HG02571 (cell line): ENCODE results near the gene HOMEZ.
"Not testable (repeated sequence)": the region's sequence is repeated elsewhere in the genome, so short reads cannot be mapped to it uniquely, and the experiment has no call there.

Experiments used
- ATAC-seq: cut with Tn5 transposase; IDR thresholded peaks from one replicate; pipeline ENCODE4 v1.9.1; 2021; ENCODE audit warnings: mild to moderate bottlenecking, moderate library complexity; ENCODE audit not compliant: unreplicated experiment

HOMEZ gene

GRCh38 chr14:23286020-23286901 lies at the start of gene HOMEZ:
TSS of gene HOMEZ (minus strand) at chr14:23286132. CDS start at chr14:23285952, 180 bp downstream.
- ATAC-seq: peak; percentile 98

DNA sequence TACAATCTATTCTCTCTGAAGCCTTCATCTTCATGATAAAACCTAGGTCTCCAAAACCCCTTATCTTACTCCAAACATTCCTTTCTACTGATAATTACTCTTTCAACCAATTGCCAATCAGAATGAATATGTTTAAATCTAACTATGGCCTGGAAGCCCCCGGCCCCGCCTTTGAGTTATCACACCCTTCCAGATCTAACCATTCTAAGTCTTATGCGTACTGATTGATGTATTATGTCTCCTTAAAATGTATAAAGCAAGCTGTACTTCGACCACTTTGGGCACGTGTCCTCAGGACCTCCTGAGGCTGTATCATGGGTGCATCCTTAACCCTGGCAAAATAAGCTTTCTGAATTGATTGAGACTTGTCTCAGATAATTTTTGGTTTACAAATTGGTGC lies 49.7 kb upstream of the HOMEZ start:
- ATAC-seq: no peak

- ATAC-seq: no peak
Observed at GRCh38 chr14:23327947-23328744, 42.2 kb upstream of the HOMEZ start.

- no peak for ATAC-seq
Observed at GRCh38 chr14:23326491-23327332, 40.8 kb upstream of the HOMEZ start.

GRCh38 chr14:23325746-23326145 lies 39.8 kb upstream of the HOMEZ start:
- ATAC-seq: not testable (repeated sequence)

- ATAC-seq: no peak
Observed at GRCh38 chr14:23324993-23325392, 39.1 kb upstream of the HOMEZ start.

GRCh38 chr14:23324455-23324846 lies 38.5 kb upstream of the HOMEZ start:
- ATAC-seq: no peak

GRCh38 chr14:23323838-23324454 lies 38.0 kb upstream of the HOMEZ start:
- ATAC-seq: no peak

DNA sequence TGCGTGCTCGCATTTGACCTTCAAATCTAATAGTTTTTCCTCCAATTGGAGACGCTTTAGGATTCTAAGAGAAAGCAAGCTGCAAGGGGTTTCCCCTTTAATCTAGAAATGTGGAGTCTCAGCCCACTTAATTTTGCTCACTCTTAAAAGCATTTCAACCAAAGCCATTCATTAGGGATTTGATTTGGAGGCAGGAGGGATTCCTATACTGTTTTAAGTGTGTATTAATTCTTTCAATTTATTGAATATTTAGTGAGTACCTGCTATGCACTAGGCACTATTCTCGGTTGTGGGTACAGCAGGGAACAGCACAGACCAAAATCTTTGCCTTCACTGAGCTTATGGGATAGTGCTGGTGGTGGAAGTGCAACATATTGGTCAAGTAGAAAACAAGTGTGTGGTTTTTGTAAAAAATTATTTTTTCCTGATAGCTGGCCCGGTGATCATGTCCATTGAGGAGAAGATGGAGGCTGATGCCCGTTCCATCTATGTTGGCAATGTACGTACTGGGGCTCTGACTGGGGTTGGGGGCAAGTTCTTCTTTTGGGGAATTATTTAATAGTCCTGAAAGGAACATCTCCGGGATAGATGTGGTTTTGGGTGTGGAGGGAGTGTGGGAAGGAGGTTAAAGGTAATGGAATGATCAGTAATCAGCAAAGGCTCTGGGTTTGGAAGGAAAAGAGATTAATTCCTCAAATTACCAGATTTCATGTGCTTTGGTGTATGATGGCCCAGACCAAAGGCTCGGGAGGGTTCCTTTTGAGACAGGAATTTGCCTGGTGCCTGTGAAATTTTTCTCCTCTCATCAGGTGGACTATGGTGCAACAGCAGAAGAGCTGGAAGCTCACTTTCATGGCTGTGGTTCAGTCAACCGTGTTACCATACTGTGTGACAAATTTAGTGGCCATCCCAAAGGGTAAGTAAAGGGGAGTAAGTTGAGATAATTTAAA lies 36.9 kb upstream of the HOMEZ start:
- no peak for ATAC-seq

GRCh38 chr14:23321572-23322547 lies 35.9 kb upstream of the HOMEZ start:
- peak; percentile 20 for ATAC-seq

- ATAC-seq: peak; percentile 86
Observed at GRCh38 chr14:23320584-23321571, 34.9 kb upstream of the HOMEZ start, which contains the start of gene PABPN1. TSS of gene PABPN1 (plus strand) at chr14:23321457. CDS start at chr14:23321470, 13 bp downstream.

DNA sequence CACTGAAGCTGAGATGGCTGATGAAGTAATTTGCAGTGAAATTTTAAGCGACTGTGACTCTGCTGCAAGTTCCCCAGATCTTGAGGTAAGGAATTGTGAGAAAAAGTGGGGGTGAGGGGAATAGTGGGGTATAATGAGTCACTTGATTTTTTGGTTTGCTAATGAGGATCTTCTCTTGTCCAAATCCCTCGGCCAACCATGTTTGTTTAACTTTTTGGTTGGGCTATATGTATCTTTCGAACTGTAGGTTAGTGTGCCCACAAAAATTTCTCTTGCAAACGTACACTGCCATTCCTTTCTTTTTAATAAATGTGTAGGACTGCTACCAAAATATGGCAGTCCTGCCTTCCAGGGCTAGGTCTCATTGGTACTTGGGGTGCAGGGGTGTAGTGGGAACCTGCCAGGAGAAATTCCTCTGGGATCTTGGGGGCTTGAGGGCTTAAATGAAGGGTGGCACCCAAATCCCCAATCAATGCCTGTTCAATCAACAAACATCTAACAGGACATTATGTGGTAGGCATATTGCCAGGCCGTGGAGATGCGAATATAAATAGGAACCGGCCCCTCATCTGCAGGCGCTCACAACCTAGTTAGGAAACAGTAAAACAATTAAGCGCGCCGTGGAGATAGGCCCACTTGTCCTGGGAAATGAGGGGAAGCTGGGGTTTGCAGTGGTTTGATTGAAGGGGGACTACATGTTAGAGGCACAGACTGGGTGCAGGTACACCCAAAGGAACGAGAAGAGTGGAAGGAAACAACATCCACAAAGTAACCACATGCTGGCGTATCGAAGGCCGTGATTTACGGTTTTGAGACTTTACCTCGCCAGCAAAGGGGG lies 34.0 kb upstream of the HOMEZ start:
- ATAC-seq: no peak

- no peak for ATAC-seq
Observed at GRCh38 chr14:23316300-23316699, 30.4 kb upstream of the HOMEZ start.

- no peak for ATAC-seq
Observed at GRCh38 chr14:23310546-23310945, 24.6 kb upstream of the HOMEZ start.

DNA sequence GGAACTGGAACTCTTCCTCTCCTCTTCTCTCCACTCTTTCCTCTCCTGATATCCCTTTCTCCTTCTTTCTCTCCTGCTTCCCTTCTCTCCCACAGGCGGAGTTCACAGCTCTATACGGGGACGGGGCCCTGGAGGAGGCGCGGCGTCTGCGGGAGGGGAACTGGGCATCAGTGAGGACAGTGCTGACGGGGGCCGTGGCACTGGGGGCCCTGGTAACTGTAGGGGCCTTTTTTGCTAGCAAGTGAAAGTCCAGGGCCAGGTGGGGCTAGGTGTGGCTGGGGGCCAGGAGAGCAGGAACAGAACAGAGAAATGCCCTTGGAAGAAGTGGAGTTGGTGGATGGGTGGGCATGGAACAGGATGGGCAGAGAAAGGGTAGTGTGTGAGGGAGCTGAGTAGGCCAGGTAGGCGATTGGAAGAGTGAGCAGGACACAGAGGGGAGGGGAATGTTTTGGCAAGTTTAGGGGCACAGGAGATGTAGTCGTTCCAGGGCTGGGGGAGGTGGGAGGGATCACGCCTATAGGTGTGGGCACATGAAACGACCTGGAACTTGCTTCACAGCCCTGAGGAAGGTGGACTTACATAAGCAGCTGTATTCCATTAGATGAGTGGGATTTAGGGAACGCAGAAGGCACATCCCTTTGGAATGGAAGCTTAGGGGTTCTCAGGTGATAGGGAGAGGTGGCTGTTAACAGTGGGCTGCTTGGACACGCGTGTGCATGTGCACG lies 23.0 kb upstream of the HOMEZ start:
- no peak for ATAC-seq
